Renal cortex interstitium (tissue), 11 donors: Measurements from ENCODE around the gene GPC6. TPM values are rescaled to one million over a fixed set of nuclear protein-coding genes. Genes with fewer than 3 reads are reported as not detected.

Experiments
- DNase-seq, 11 donors: peaks; one replicate each; pipeline ENCODE4 v3.0.0-alpha.2; 2013; ENCODE audit warnings: low read depth in 9 of 11, low spot score in 4 of 11; ENCODE audit errors: extremely low read depth in 1 of 11
- polyA plus RNA-seq, 3 donors: library from polyadenylated mRNA; unstranded; fragments of 120-200 nt; gene quantifications; one replicate each; pipeline ENCODE4 v1.2.1, GENCODE V29; 2013; ENCODE audit not compliant: insufficient read length in 3 of 3

The GPC6 gene
- polyA plus RNA-seq, 3 donors, result 54.1 to 67.2 (median 57.5) TPM

- DNase-seq, result no peak
These were observed 459.3 kb downstream of the GPC6 start for GRCh38 chr13:93685900-93686299.

DNA sequence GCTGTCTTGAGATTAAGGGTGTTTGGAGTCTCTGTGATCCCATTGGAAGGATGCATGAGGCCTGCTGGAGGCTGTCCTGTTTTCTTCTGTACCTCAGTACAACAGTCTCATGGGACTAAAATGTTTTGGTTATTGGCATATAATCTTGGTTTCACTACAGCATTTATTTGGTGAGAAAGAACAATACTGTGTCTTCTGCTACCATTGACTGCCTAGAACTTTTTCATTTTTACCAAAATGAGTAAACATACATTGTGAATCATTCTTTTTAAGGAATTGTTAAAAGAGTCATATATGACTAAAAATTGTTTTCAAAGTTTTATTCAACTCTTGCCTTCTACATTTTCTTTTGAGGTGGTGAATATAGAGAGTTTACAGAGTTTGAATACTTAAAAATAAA, 459.8 kb downstream of the GPC6 start:
- DNase-seq, result no peak

DNA sequence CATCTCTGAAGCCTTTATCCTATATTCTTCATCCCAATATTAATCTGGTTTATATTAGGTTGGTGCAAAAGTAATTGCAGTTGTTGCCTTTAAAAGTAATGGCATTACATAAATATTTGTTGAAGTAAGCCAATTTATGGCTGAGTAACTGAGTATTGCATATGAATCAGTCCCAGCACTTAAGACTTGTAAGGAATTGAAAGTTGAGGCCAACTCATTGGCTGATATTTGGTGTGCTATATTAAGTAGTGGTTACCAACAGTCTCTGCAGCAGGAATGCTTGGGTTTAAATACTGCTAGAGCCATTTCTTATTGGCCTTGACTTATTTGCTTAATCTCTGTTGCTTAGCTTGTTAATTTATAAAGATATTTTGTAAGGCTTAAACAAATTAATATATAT, 460.7 kb downstream of the GPC6 start:
- DNase-seq, result no peak

GRCh38 chr13:93689333-93689732, 462.7 kb downstream of the GPC6 start:
- DNase-seq, result no peak

DNA sequence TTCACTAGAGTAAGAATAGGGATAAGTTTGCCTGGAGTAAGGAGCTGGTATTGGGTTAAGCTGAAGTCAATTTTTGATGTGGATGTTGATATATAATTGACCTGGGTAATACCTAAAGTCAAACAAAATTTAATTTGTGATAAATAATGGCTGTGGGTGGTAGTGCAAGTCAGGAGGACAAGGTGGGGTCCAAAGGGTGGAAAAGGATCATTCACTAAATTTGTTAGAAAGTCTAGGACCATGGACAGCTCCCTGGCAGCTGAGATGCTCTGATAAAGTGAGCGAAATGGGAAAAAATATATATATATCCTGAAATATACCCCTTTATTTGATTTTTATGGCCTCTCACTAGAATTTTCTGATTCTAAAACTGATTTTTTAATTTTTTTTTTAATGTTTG, 463.5 kb downstream of the GPC6 start:
- DNase-seq, result peak in 9 of 11 donors; percentile 24 to 55 (median 43)

GRCh38 chr13:93698016-93698613, 471.5 kb downstream of the GPC6 start:
- DNase-seq, result no peak

GRCh38 chr13:93700115-93700514, 473.5 kb downstream of the GPC6 start:
- no peak for DNase-seq

- no peak for DNase-seq
These were observed 481.9 kb downstream of the GPC6 start for GRCh38 chr13:93708308-93709075.

DNA sequence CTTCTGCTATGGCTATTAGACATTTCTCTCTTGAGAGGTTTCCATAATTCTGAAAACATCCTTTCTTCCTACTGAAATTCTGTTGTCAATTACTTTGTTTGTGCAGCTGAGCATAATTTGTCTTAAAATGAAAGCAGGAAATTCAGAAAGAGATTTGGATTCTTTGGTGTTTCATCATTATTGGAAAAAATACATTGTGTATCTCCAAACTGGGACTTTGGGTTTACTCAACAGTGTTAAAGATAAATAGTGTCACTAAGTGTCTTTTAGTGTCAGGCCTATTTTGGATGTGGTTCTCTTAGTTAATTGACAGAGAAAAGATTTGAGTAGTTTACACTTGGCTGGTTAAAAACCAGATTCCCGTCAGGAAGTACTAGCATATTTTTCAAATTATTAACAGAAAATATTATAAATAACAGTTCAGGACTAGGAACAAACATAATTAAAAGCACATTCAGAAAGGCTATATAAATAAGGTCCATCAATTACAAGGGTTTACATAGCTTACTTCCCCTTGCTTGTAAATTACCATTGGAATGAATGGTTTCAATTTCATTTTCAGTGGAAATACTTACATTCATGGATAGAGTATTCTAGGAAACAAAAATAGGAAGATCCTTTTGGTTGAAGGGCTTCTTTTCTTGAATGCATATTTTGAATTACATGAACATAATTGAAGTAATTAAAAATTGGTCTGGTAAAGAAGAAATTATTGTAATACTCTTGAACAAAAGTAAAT, 483.1 kb downstream of the GPC6 start:
- DNase-seq, result no peak

- no peak for DNase-seq
These were observed 487.6 kb downstream of the GPC6 start for GRCh38 chr13:93714171-93714570.

DNA sequence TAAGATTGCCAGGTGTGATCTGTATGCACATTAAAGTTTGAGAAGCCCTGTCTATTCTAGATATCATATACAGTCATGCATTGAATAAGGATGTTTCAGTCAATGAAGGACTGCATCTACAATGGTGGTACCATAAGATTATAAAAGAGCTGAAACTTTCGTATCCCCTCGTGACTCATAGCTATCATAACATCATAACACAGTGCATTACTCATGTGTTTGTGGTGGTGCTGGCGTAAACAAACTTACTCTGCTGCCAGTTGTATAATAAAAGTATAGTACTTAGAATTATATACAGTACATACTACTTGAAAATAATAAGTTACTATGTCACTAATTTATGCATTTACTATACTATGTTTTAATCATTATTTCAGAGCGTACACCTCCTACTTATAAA, 489.3 kb downstream of the GPC6 start:
- DNase-seq, result no peak

GRCh38 chr13:93716623-93717022, 490.0 kb downstream of the GPC6 start:
- no peak for DNase-seq

GRCh38 chr13:93721483-93721882, 494.9 kb downstream of the GPC6 start:
- DNase-seq, result no peak

- DNase-seq, result no peak
These were observed 496.7 kb downstream of the GPC6 start for GRCh38 chr13:93723316-93723715.

- DNase-seq, result no peak
These were observed 497.6 kb downstream of the GPC6 start for GRCh38 chr13:93724187-93724586.

GRCh38 chr13:93726173-93726957, 499.8 kb downstream of the GPC6 start:
- no peak for DNase-seq

- no peak for DNase-seq
These were observed 500.9 kb downstream of the GPC6 start for GRCh38 chr13:93727211-93728141.

- no peak for DNase-seq
These were observed 502.8 kb downstream of the GPC6 start for GRCh38 chr13:93729383-93729782.
